Cardiac muscle cell (in vitro differentiated cells and primary cell): ENCODE results near the gene TMEM132C. TPM values are rescaled to one million over a fixed set of nuclear protein-coding genes. Genes with fewer than 3 reads are reported as not detected.

Experiments used
- DNase-seq, 2 donors: peaks; one replicate each; pipeline versions ENCODE4 v3.0.0 to v3.0.0-alpha.2; 2010 to 2017; ENCODE audit warnings: low read depth in 1 of 2, low spot score in 1 of 2
- H3K27ac ChIP-seq: fragments of 200-600 bp; sonication (generic); 2 replicates; pipeline ENCODE4 v1.5.1; 2016
- H3K27me3 ChIP-seq: fragments of 200-600 bp; sonication (generic); 2 replicates; pipeline ENCODE4 v1.6.0; 2016; ENCODE audit warnings: control low read depth
- H3K36me3 ChIP-seq: fragments of 200-600 bp; sonication (generic); 2 replicates; pipeline ENCODE4 v1.5.1; 2016; ENCODE audit warnings: control low read depth
- H3K4me1 ChIP-seq: fragments of 200-600 bp; sonication (generic); 2 replicates; pipeline ENCODE4 v1.8.1; 2017; ENCODE audit warnings: low read depth, mild to moderate bottlenecking, mixed run types
- H3K4me3 ChIP-seq: fragments of 200-600 bp; sonication (generic); 2 replicates; pipeline ENCODE4 v1.5.1; 2016; ENCODE audit warnings: mild to moderate bottlenecking
- H3K9me3 ChIP-seq: fragments of 200-600 bp; sonication (generic); 2 replicates; pipeline ENCODE4 v1.5.1; 2017; ENCODE audit warnings: low read depth, mild to moderate bottlenecking, control low read depth
- CTCF ChIP-seq: IDR thresholded peaks from 2 replicates; pipeline ENCODE4 v1.5.1; 2012; ENCODE audit warnings: low read depth, mild to moderate bottlenecking, low read length
- polyA plus RNA-seq: library from polyadenylated mRNA; unstranded; fragments of >200 nt; fragmentation: Nextera tagmentation; extraction: Ambion mirVana; gene quantifications from 2 replicates; pipeline ENCODE4 v1.2.1, GENCODE V29; 2016
- total RNA-seq: library from RNA; depleted of rRNA; stranded (reverse); fragments of >200 nt; gene quantifications from 2 replicates; pipeline ENCODE4 v1.2.3, GENCODE V29; 2016

TMEM132C gene
- total and polyA plus RNA-seq, 2 experiments from 2014 or later: 1.8 to 2.5 TPM

GRCh38 chr12:128699106-128699505, 432.1 kb downstream of the TMEM132C start:
- Histone ChIP-seq H3K27ac (no peak overlapping the region), H3K4me3 (no peak overlapping the region), H3K27me3 (no peaks in the 10 kb centered on the region), H3K9me3 (no peaks in the 10 kb centered on the region), H3K4me1 (no peaks in the 10 kb centered on the region), H3K36me3 (no peaks in the 10 kb centered on the region)
- TF ChIP-seq CTCF: no peak
- no peak for DNase-seq

- no peak for TF ChIP-seq CTCF
- no peaks in the 10 kb centered on the region for H3K36me3 ChIP-seq
These were observed 435.4 kb downstream of the TMEM132C start for GRCh38 chr12:128702371-128702770.

GRCh38 chr12:128705140-128705539, 438.2 kb downstream of the TMEM132C start:
- Histone ChIP-seq H3K4me1 (no peaks in the 10 kb centered on the region), H3K36me3 (no peaks in the 10 kb centered on the region), H3K9me3 (no peaks in the 10 kb centered on the region), H3K4me3 (no peak overlapping the region), H3K27ac (no peak overlapping the region), H3K27me3 (no peaks in the 10 kb centered on the region)
- TF ChIP-seq CTCF: no peak
- DNase-seq: no peak

More at GRCh38 chr12:128702371-128702770, 435.4 kb downstream of the TMEM132C start:
- Histone ChIP-seq H3K27ac (no peak overlapping the region), H3K9me3 (no peaks in the 10 kb centered on the region), H3K4me1 (no peaks in the 10 kb centered on the region), H3K4me3 (no peak overlapping the region), H3K27me3 (no peaks in the 10 kb centered on the region)
- DNase-seq: no peak

- Histone ChIP-seq H3K4me3 (no peak overlapping the region), H3K9me3 (no peaks in the 10 kb centered on the region), H3K27ac (no peak overlapping the region), H3K36me3 (no peaks in the 10 kb centered on the region), H3K4me1 (no peaks in the 10 kb centered on the region), H3K27me3 (no peaks in the 10 kb centered on the region)
- no peak for DNase-seq
- TF ChIP-seq CTCF: no peak
These were observed 440.5 kb downstream of the TMEM132C start for GRCh38 chr12:128707488-128707887.

GRCh38 chr12:128708789-128709188, 441.8 kb downstream of the TMEM132C start:
- no peaks in the 10 kb centered on the region for H3K4me1 ChIP-seq
- no peaks in the 10 kb centered on the region for H3K9me3 ChIP-seq
- no peak for DNase-seq
- no peak for TF ChIP-seq CTCF
- H3K27me3 ChIP-seq: peaks cover 3% of the 10 kb centered on the region
- H3K36me3 ChIP-seq: no peaks in the 10 kb centered on the region
- no peak overlapping the region for H3K27ac ChIP-seq
- no peak overlapping the region for H3K4me3 ChIP-seq

- Histone ChIP-seq H3K27ac (no peak overlapping the region), H3K4me3 (no peak overlapping the region), H3K9me3 (no peaks in the 10 kb centered on the region), H3K4me1 (no peaks in the 10 kb centered on the region), H3K27me3 (peaks cover 3% of the 10 kb centered on the region), H3K36me3 (no peaks in the 10 kb centered on the region)
- TF ChIP-seq CTCF: no peak
- no peak for DNase-seq
These were observed 442.7 kb downstream of the TMEM132C start for GRCh38 chr12:128709660-128710059.
